B cell (primary cell): Measurements from ENCODE around the gene XYLT1.

Source experiments
- EZH2 ChIP-seq: IDR thresholded peaks from 2 replicates; pipeline ENCODE4 v1.6.1; 2012; ENCODE audit warnings: borderline replicate concordance, low read depth, mild to moderate bottlenecking, moderate library complexity, low read length; ENCODE audit not compliant: insufficient read depth, poor library complexity, severe bottlenecking
- TF ChIP-seq, protein P1 (sequence below): fragments of 200-600 bp; IDR thresholded peaks from one replicate; pipeline ENCODE4 v1.8.0; 2022; ENCODE audit warnings: antibody characterized with exemption, mild to moderate bottlenecking

DNA sequence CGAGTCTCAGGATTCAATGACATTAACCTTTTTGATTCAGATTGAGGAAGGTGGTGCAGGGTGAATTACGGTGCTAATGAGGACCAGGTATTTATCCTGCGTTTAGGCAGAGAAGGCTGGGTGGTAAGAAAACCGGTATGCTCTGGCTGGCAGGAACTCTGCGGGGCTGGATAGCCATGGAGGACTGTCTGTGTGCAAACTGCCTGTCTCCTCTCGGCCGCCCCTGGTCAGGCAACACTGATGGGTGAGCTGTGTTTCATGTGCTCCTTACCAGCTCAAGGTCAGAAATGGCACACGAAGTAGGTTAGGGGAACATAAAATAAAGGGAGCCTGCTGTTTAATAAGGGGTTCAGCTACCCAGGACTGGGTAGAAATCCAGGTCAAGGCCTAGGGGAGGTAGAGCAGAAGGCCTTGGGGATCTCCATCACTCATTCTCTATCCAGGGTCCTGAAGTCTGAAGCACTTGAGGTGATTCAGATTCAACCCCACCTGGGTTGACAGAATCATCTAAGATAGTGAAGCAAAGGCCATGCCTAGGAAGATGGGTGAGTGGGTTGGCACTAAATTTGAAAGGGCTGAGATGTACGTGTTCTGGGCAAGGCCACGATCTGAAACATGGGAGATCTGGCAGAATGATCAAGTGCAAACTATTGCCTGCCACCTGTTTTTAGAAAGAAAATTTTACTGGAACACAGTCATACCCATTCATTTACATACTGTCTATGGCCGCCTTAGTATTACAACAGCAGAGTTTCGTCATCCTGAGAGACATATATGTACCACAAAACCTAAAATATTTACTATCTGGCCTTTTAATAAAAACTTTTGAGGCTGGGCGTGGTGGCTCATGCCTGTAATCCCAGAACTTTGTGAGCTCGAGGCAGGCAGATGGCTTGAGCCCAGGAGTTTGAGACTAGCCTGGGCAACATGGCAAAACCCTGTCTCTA is 292.5 kb downstream of the XYLT1 start:
- TF ChIP-seq, protein P1, sequence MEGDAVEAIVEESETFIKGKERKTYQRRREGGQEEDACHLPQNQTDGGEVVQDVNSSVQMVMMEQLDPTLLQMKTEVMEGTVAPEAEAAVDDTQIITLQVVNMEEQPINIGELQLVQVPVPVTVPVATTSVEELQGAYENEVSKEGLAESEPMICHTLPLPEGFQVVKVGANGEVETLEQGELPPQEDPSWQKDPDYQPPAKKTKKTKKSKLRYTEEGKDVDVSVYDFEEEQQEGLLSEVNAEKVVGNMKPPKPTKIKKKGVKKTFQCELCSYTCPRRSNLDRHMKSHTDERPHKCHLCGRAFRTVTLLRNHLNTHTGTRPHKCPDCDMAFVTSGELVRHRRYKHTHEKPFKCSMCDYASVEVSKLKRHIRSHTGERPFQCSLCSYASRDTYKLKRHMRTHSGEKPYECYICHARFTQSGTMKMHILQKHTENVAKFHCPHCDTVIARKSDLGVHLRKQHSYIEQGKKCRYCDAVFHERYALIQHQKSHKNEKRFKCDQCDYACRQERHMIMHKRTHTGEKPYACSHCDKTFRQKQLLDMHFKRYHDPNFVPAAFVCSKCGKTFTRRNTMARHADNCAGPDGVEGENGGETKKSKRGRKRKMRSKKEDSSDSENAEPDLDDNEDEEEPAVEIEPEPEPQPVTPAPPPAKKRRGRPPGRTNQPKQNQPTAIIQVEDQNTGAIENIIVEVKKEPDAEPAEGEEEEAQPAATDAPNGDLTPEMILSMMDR: no peak
- no peak for TF ChIP-seq EZH2
